Measurements from ENCODE around the gene C16orf54. TPM values are rescaled to one million over a fixed set of nuclear protein-coding genes. Genes with fewer than 3 reads are reported as not detected.
"Not testable (repeated sequence)": the region's sequence is repeated elsewhere in the genome, so short reads cannot be mapped to it uniquely, and the experiment has no call there.

Gene C16orf54
- total RNA-seq, 1 experiment from 2014 or later = not detected

- Histone ChIP-seq H3K36me3 (no peaks in the 10 kb centered on the region), H3K4me1 (no peaks in the 10 kb centered on the region), H3K27me3 (no peaks in the 10 kb centered on the region)
Observed at GRCh38 chr16:29737713-29738112, 8.1 kb downstream of the C16orf54 start.

GRCh38 chr16:29736764-29737163, 9.0 kb downstream of the C16orf54 start:
- Histone ChIP-seq H3K4me1 (no peaks in the 10 kb centered on the region), H3K27me3 (no peaks in the 10 kb centered on the region), H3K9me3 (replicated peaks) (no peaks in the 10 kb centered on the region), H3K27ac (no peak overlapping the region), H3K4me3 (no peak overlapping the region), H3K36me3 (no peaks in the 10 kb centered on the region)
- DNase-seq = no peak

More at GRCh38 chr16:29737713-29738112, 8.1 kb downstream of the C16orf54 start:
- Histone ChIP-seq H3K9me3 (replicated peaks) (no peaks in the 10 kb centered on the region), H3K4me3 (no peak overlapping the region), H3K27ac (no peak overlapping the region)
- no peak for DNase-seq

GRCh38 chr16:29736112-29736511, 9.7 kb downstream of the C16orf54 start:
- no peaks in the 10 kb centered on the region for H3K9me3 ChIP-seq (replicated peaks)
- H3K4me3 ChIP-seq = no peak overlapping the region
- no peaks in the 10 kb centered on the region for H3K36me3 ChIP-seq
- no peaks in the 10 kb centered on the region for H3K4me1 ChIP-seq
- H3K27me3 ChIP-seq = no peaks in the 10 kb centered on the region
- no peak overlapping the region for H3K27ac ChIP-seq
- DNase-seq = no peak

GRCh38 chr16:29734786-29735185, 11.0 kb downstream of the C16orf54 start:
- Histone ChIP-seq H3K27ac (no peak overlapping the region), H3K4me1 (no peaks in the 10 kb centered on the region), H3K27me3 (no peaks in the 10 kb centered on the region), H3K9me3 (replicated peaks) (no peaks in the 10 kb centered on the region), H3K4me3 (no peak overlapping the region), H3K36me3 (no peaks in the 10 kb centered on the region)
- no peak for DNase-seq

GRCh38 chr16:29731768-29732601, 13.8 kb downstream of the C16orf54 start:
- not testable (repeated sequence) for H3K9me3 ChIP-seq (replicated peaks); H3K27ac ChIP-seq; H3K4me3 ChIP-seq; H3K4me1 ChIP-seq; H3K27me3 ChIP-seq; H3K36me3 ChIP-seq; DNase-seq

- no peak overlapping the region for H3K27ac ChIP-seq
- H3K4me3 ChIP-seq = no peak overlapping the region
- no peaks in the 10 kb centered on the region for H3K9me3 ChIP-seq (replicated peaks)
- H3K36me3 ChIP-seq = no peaks in the 10 kb centered on the region
- no peak for DNase-seq
- H3K27me3 ChIP-seq = no peaks in the 10 kb centered on the region
- no peaks in the 10 kb centered on the region for H3K4me1 ChIP-seq
Observed at GRCh38 chr16:29730649-29731048, 15.1 kb downstream of the C16orf54 start.

GRCh38 chr16:29729116-29729521, 16.7 kb downstream of the C16orf54 start:
- Histone ChIP-seq H3K4me3 (no peak overlapping the region), H3K9me3 (replicated peaks) (no peaks in the 10 kb centered on the region), H3K27ac (no peak overlapping the region), H3K36me3 (no peaks in the 10 kb centered on the region), H3K27me3 (no peaks in the 10 kb centered on the region), H3K4me1 (no peaks in the 10 kb centered on the region)
- peak; percentile 50 to 79 for DNase-seq

GRCh38 chr16:29727452-29727851, 18.3 kb downstream of the C16orf54 start:
- DNase-seq = no peak
- Histone ChIP-seq H3K9me3 (replicated peaks) (no peaks in the 10 kb centered on the region), H3K4me3 (no peak overlapping the region), H3K27ac (no peak overlapping the region), H3K27me3 (no peaks in the 10 kb centered on the region), H3K4me1 (no peaks in the 10 kb centered on the region), H3K36me3 (no peaks in the 10 kb centered on the region)

- Histone ChIP-seq H3K4me1 (no peaks in the 10 kb centered on the region), H3K27ac (no peak overlapping the region), H3K9me3 (replicated peaks) (no peaks in the 10 kb centered on the region), H3K4me3 (no peak overlapping the region), H3K36me3 (no peaks in the 10 kb centered on the region), H3K27me3 (no peaks in the 10 kb centered on the region)
- DNase-seq = no peak
Observed at GRCh38 chr16:29726845-29727377, 18.9 kb downstream of the C16orf54 start.

- not testable (repeated sequence) for H3K4me3 ChIP-seq; H3K27me3 ChIP-seq; H3K36me3 ChIP-seq; H3K9me3 ChIP-seq (replicated peaks); H3K27ac ChIP-seq; H3K4me1 ChIP-seq
- peak; percentile 63 to 79 for DNase-seq
Observed at GRCh38 chr16:29721167-29721879, 24.5 kb downstream of the C16orf54 start.

GRCh38 chr16:29720703-29721102, 25.1 kb downstream of the C16orf54 start:
- Histone ChIP-seq H3K36me3 (no peaks in the 10 kb centered on the region), H3K27me3 (no peaks in the 10 kb centered on the region), H3K4me3 (no peak overlapping the region), H3K9me3 (replicated peaks) (no peaks in the 10 kb centered on the region), H3K27ac (no peak overlapping the region), H3K4me1 (no peaks in the 10 kb centered on the region)
- no peak for DNase-seq

GRCh38 chr16:29719063-29719462, 26.7 kb downstream of the C16orf54 start:
- H3K4me3 ChIP-seq = no peak overlapping the region
- no peaks in the 10 kb centered on the region for H3K27me3 ChIP-seq
- H3K4me1 ChIP-seq = no peaks in the 10 kb centered on the region
- no peaks in the 10 kb centered on the region for H3K9me3 ChIP-seq (replicated peaks)
- no peak overlapping the region for H3K27ac ChIP-seq
- no peaks in the 10 kb centered on the region for H3K36me3 ChIP-seq
- no peak for DNase-seq

- no peaks in the 10 kb centered on the region for H3K4me1 ChIP-seq
- no peak overlapping the region for H3K27ac ChIP-seq
- H3K9me3 ChIP-seq (replicated peaks) = no peaks in the 10 kb centered on the region
- no peak overlapping the region for H3K4me3 ChIP-seq
- no peaks in the 10 kb centered on the region for H3K36me3 ChIP-seq
- no peak for DNase-seq
- no peaks in the 10 kb centered on the region for H3K27me3 ChIP-seq
Observed at GRCh38 chr16:29717113-29717512, 28.7 kb downstream of the C16orf54 start.

GRCh38 chr16:29714972-29715371, 30.8 kb downstream of the C16orf54 start:
- no peaks in the 10 kb centered on the region for H3K27me3 ChIP-seq
- H3K4me3 ChIP-seq = no peak overlapping the region
- H3K4me1 ChIP-seq = no peaks in the 10 kb centered on the region
- H3K36me3 ChIP-seq = no peaks in the 10 kb centered on the region
- DNase-seq = no peak
- H3K27ac ChIP-seq = no peak overlapping the region
- H3K9me3 ChIP-seq (replicated peaks) = no peaks in the 10 kb centered on the region

- no peak overlapping the region for H3K27ac ChIP-seq
- H3K4me1 ChIP-seq = no peaks in the 10 kb centered on the region
- H3K9me3 ChIP-seq (replicated peaks) = no peaks in the 10 kb centered on the region
- H3K4me3 ChIP-seq = no peak overlapping the region
- no peaks in the 10 kb centered on the region for H3K27me3 ChIP-seq
- no peaks in the 10 kb centered on the region for H3K36me3 ChIP-seq
- no peak for DNase-seq
Observed at GRCh38 chr16:29714396-29714795, 31.4 kb downstream of the C16orf54 start.

All from SJCRH30 (cell line).